ENCODE results near the gene GAS6. TPM values are rescaled to one million over a fixed set of nuclear protein-coding genes. Genes with fewer than 3 reads are reported as not detected.
"Not testable (repeated sequence)": the region's sequence is repeated elsewhere in the genome, so short reads cannot be mapped to it uniquely, and the experiment has no call there.

The GAS6 gene
- polyA plus RNA-seq, 4 donors, result 42.7 to 136 (median 86.0) TPM

DNA sequence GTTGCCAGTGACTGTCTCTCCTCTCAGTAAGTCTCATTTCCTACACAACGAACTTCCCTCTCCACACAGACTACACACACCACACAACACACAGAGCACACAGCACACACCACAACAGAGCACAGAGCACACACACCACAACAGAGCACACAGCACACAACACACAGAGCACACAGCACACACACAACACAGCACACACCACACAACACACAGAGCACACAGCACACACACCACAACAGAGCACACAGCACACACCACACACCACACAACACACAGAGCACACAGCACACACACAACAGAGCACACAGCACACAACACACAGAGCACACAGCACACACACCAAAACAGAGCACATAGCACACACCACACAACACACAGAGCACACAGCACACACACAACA is 68.5 kb downstream of the GAS6 start:
- not testable (repeated sequence) for H3K36me3 ChIP-seq (ENCODE audit: control insufficient read depth in 3 of 3, insufficient read depth in 2 of 3, low read depth in 1 of 3, low read length in 3 of 3)

DNA sequence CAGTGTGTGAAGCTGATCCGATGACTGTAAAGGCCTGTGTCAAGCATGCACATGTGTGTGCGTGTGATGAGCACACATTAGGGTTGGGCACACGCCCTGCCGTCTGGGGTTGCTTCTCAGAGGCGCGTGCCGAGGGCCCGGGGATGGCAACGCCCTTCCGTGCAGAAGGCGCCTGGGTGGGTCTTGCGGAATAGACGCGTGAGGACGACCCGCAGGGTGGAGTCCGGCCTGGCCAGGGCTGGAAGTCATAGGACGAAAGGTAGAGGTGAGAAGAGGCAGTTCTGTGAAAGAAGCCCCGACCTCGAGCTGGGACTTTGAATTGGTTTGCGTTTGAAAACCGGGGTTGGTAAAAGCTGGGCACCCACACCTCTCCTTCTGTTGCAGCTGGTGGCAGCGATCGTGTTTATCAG is 69.1 kb downstream of the GAS6 start:
- Histone ChIP-seq H3K36me3 (ENCODE audit: control insufficient read depth in 3 of 3, insufficient read depth in 2 of 3, low read depth in 1 of 3, low read length in 3 of 3) (no peaks in the 10 kb centered on the region), H3K27me3 (ENCODE audit: control insufficient read depth in 3 of 3, insufficient read depth in 3 of 3, low read length in 3 of 3) (no peaks in the 10 kb centered on the region), H3K9me3 (ENCODE audit: control insufficient read depth in 2 of 2, insufficient read depth in 1 of 2, low read depth in 1 of 2, low read length in 1 of 2) (no peaks in the 10 kb centered on the region), H3K4me1 (ENCODE audit: control insufficient read depth in 3 of 3, insufficient read depth in 2 of 3, low read depth in 1 of 3, low read length in 2 of 3) (no peaks in the 10 kb centered on the region), H3K4me3 (ENCODE audit: low read depth in 1 of 3, low read length in 3 of 3) (no peak overlapping the region), H3K27ac (ENCODE audit: low read depth in 1 of 3, low read length in 2 of 3) (no peak overlapping the region)
- DNase-seq (no peak), FAIRE-seq (no peak)
- WGBS, 3 donors, result 82 to 86% (median 86%) methylated on average over 24 of the region's 24 CpGs

More for the DNA sequence above, 68.5 kb downstream of the GAS6 start:
- H3K9me3 ChIP-seq (ENCODE audit: control insufficient read depth in 2 of 2, insufficient read depth in 1 of 2, low read depth in 1 of 2, low read length in 1 of 2); H3K4me1 ChIP-seq (ENCODE audit: control insufficient read depth in 3 of 3, insufficient read depth in 2 of 3, low read depth in 1 of 3, low read length in 2 of 3); H3K27ac ChIP-seq (ENCODE audit: low read depth in 1 of 3, low read length in 2 of 3); H3K4me3 ChIP-seq (ENCODE audit: low read depth in 1 of 3, low read length in 3 of 3); DNase-seq; H3K27me3 ChIP-seq (ENCODE audit: control insufficient read depth in 3 of 3, insufficient read depth in 3 of 3, low read length in 3 of 3); FAIRE-seq: not testable (repeated sequence)
- WGBS, 3 donors, result 19 to 40% (median 20%) methylated on average over 1 of the region's 1 CpG

DNA sequence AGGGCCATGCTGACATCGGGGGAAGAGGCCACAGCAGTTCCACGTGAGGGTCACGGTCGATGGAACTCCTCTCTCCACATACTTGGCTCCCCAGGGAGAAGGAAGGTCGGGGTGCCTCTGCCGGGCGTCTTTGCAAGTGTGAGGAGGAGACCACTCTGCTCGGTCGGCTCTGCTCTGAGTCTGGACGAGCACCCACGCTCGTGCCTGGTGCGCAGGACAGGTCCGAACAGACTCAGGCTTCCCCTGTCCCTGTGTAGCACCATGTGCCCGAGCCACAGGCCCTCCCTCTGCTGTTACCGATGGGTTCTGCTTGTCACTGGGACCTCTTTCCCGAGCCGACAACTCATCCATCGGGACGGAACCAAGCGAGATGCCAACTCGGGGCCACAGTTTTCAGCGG is 69.8 kb downstream of the GAS6 start:
- 88 to 93% (median 89%) methylated on average over 23 of the region's 23 CpGs for WGBS, 3 donors
- Histone ChIP-seq H3K27me3 (ENCODE audit: control insufficient read depth in 3 of 3, insufficient read depth in 3 of 3, low read length in 3 of 3) (peaks cover 0 to 4% (median 0%) of the 10 kb centered on the region in 3 donors), H3K4me3 (ENCODE audit: low read depth in 1 of 3, low read length in 3 of 3) (no peak overlapping the region), H3K4me1 (ENCODE audit: control insufficient read depth in 3 of 3, insufficient read depth in 2 of 3, low read depth in 1 of 3, low read length in 2 of 3) (no peaks in the 10 kb centered on the region), H3K27ac (ENCODE audit: low read depth in 1 of 3, low read length in 2 of 3) (no peak overlapping the region), H3K9me3 (ENCODE audit: control insufficient read depth in 2 of 2, insufficient read depth in 1 of 2, low read depth in 1 of 2, low read length in 1 of 2) (no peaks in the 10 kb centered on the region), H3K36me3 (ENCODE audit: control insufficient read depth in 3 of 3, insufficient read depth in 2 of 3, low read depth in 1 of 3, low read length in 3 of 3) (no peaks in the 10 kb centered on the region)
- FAIRE-seq, result no peak
- no peak for DNase-seq

DNA sequence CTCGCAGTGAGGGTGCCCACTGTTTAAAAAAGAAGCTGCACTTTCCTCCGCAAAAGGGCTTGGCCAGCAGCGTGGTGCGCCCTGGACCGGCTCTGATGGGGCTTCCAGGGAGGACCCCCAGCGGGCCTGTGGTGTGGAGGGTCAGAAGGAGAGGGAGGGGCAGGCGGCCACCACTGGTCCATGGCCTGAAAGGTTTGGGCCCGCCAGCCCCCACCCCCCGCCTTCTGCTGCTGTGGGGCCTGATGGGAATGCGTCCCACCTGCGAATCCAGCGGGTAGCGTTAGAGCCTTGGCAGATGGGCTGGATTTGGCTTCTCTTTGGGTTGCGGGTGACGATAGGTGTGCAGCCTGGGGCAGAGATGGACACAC is 70.2 kb downstream of the GAS6 start:
- FAIRE-seq (no peak), DNase-seq (no peak)
- H3K27me3 ChIP-seq (ENCODE audit: control insufficient read depth in 3 of 3, insufficient read depth in 3 of 3, low read length in 3 of 3), result peaks cover 0 to 4% (median 0%) of the 10 kb centered on the region in 3 donors
- no peak overlapping the region for H3K27ac ChIP-seq (ENCODE audit: low read depth in 1 of 3, low read length in 2 of 3)
- H3K4me1 ChIP-seq (ENCODE audit: control insufficient read depth in 3 of 3, insufficient read depth in 2 of 3, low read depth in 1 of 3, low read length in 2 of 3), result no peaks in the 10 kb centered on the region
- H3K4me3 ChIP-seq (ENCODE audit: low read depth in 1 of 3, low read length in 3 of 3), result no peak overlapping the region
- 92 to 95% (median 93%) methylated on average over 15 of the region's 15 CpGs for WGBS, 3 donors
- H3K9me3 ChIP-seq (ENCODE audit: control insufficient read depth in 2 of 2, insufficient read depth in 1 of 2, low read depth in 1 of 2, low read length in 1 of 2), result no peaks in the 10 kb centered on the region
- H3K36me3 ChIP-seq (ENCODE audit: control insufficient read depth in 3 of 3, insufficient read depth in 2 of 3, low read depth in 1 of 3, low read length in 3 of 3), result no peaks in the 10 kb centered on the region

DNA sequence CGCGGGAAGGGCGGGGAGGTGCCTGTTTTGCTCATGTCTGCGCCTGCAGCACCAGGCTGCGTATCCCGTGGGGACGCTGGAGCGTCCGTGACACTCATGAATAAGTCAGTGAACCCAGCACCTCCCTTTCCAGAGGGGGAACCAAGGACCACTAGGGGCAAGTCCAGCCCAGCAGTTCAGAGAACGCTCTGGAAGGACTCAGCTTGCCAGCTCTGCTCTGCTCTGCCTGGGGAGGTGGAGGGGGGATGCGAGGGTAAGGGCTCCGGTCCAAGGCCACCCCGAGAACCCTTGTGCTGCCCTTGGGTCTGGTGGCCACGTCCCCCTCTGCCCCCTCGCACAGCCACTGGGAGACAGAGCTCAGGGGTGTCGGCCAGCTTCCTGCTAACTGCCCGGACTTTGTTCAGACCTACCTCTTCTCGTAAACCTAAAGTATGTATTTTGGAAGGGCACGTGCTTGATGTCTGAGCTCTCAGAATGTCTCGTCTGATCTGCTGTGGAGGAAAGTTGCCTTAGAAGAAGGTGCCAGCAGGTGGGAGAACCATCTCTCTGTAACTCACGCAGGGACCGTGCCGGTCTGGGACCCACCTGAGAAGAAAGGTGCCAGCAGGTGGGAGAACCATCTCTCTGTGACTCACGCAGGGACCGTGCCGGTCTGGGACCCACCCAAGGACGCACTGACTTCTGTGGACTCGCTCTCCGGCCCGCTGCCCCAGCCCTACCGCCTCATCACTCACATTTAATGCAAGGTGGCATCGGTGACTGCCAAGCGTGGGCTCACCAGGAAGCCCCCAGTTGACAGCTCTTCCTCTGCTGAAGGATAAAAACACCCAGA is 70.8 kb downstream of the GAS6 start:
- WGBS, 3 donors, result 60 to 79% (median 66%) methylated on average over 33 of the region's 33 CpGs
- Histone ChIP-seq H3K27ac (ENCODE audit: low read depth in 1 of 3, low read length in 2 of 3) (no peak overlapping the region), H3K9me3 (ENCODE audit: control insufficient read depth in 2 of 2, insufficient read depth in 1 of 2, low read depth in 1 of 2, low read length in 1 of 2) (no peaks in the 10 kb centered on the region), H3K27me3 (ENCODE audit: control insufficient read depth in 3 of 3, insufficient read depth in 3 of 3, low read length in 3 of 3) (peaks cover 0 to 4% (median 0%) of the 10 kb centered on the region in 3 donors), H3K36me3 (ENCODE audit: control insufficient read depth in 3 of 3, insufficient read depth in 2 of 3, low read depth in 1 of 3, low read length in 3 of 3) (no peaks in the 10 kb centered on the region), H3K4me3 (ENCODE audit: low read depth in 1 of 3, low read length in 3 of 3) (no peak overlapping the region), H3K4me1 (ENCODE audit: control insufficient read depth in 3 of 3, insufficient read depth in 2 of 3, low read depth in 1 of 3, low read length in 2 of 3) (no peaks in the 10 kb centered on the region)
- DNase-seq (no peak), FAIRE-seq (no peak)

DNA sequence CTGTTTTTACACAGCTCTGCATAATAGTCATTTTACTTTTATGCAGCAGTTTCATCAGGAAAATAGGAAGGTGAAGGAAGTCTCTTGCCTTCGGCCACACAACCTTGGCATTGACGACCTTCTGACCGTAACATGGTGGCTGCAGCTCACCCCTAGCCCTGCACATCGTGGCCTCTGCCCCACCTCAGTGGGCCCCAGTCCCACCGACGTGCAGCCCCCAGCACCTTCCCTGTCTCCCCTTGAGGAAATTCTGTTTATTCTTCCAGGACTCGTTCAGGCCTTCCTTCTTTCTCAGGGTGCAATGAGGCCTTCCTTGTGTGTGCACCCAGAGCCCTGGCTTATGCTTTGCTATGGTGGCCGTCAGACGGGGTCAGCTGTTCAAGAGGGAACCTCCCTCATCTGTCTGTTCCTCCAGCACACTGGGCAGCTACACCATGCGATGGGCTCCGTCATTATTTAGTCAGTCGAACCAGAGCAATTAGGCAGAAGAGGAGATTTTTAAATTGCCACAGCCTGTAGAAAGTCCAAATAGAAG is 71.6 kb downstream of the GAS6 start:
- WGBS, 3 donors, result 71 to 81% (median 75%) methylated on average over 12 of the region's 12 CpGs
- Histone ChIP-seq H3K27me3 (ENCODE audit: control insufficient read depth in 3 of 3, insufficient read depth in 3 of 3, low read length in 3 of 3) (peaks cover 0 to 4% (median 0%) of the 10 kb centered on the region in 3 donors), H3K36me3 (ENCODE audit: control insufficient read depth in 3 of 3, insufficient read depth in 2 of 3, low read depth in 1 of 3, low read length in 3 of 3) (no peaks in the 10 kb centered on the region), H3K4me1 (ENCODE audit: control insufficient read depth in 3 of 3, insufficient read depth in 2 of 3, low read depth in 1 of 3, low read length in 2 of 3) (peaks cover 0 to 1% (median 0%) of the 10 kb centered on the region in 3 donors), H3K9me3 (ENCODE audit: control insufficient read depth in 2 of 2, insufficient read depth in 1 of 2, low read depth in 1 of 2, low read length in 1 of 2) (no peaks in the 10 kb centered on the region), H3K4me3 (ENCODE audit: low read depth in 1 of 3, low read length in 3 of 3) (no peak overlapping the region), H3K27ac (ENCODE audit: low read depth in 1 of 3, low read length in 2 of 3) (no peak overlapping the region)
- FAIRE-seq, result no peak
- no peak for DNase-seq

DNA sequence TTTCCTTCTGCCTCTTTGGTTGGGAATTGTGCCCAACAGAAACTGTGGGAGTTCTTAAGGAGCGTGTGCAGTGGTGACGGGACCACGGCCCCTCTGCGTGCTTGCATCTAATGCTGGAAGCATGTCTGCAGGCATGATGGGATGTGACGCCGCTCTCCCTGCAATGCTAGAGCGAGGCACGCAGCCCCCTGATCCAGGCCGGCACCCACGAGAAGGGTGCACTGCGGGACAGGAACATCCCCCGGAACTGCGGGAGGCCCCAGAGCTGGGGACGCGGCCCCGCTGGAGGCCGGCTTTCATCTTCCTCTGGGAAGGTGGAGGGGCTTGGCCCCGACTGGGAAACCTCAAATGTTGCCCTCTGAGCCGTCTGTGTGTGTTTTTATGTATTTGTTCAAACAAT is 72.1 kb downstream of the GAS6 start:
- Histone ChIP-seq H3K27ac (ENCODE audit: low read depth in 1 of 3, low read length in 2 of 3) (no peak overlapping the region), H3K4me3 (ENCODE audit: low read depth in 1 of 3, low read length in 3 of 3) (no peak overlapping the region), H3K27me3 (ENCODE audit: control insufficient read depth in 3 of 3, insufficient read depth in 3 of 3, low read length in 3 of 3) (peaks cover 0 to 4% (median 0%) of the 10 kb centered on the region in 3 donors), H3K4me1 (ENCODE audit: control insufficient read depth in 3 of 3, insufficient read depth in 2 of 3, low read depth in 1 of 3, low read length in 2 of 3) (peaks cover 0 to 2% (median 0%) of the 10 kb centered on the region in 3 donors), H3K36me3 (ENCODE audit: control insufficient read depth in 3 of 3, insufficient read depth in 2 of 3, low read depth in 1 of 3, low read length in 3 of 3) (no peaks in the 10 kb centered on the region), H3K9me3 (ENCODE audit: control insufficient read depth in 2 of 2, insufficient read depth in 1 of 2, low read depth in 1 of 2, low read length in 1 of 2) (no peaks in the 10 kb centered on the region)
- DNase-seq (no peak), FAIRE-seq (no peak)
- 83 to 92% (median 88%) methylated on average over 19 of the region's 19 CpGs for WGBS, 3 donors

DNA sequence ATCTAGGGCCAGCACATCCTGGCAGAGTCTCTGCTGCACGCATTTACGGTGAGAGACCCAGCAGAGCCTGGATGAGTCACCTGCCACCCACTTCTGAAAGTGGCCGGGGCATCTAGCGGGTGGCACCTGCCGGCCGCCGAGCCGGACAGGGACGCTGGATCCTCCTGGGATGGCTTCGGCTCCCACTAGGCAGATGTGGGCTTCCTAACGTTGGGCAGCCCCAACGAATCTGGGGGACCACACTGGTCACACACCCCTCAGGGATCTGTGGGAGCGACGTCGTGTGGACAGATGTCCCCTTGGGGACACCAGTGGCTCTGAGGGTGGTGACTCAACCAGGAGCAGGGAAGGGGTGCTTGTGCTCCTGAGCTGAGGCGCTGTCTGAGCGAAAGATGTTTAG is 72.7 kb downstream of the GAS6 start:
- Histone ChIP-seq H3K36me3 (ENCODE audit: control insufficient read depth in 3 of 3, insufficient read depth in 2 of 3, low read depth in 1 of 3, low read length in 3 of 3) (no peaks in the 10 kb centered on the region), H3K27me3 (ENCODE audit: control insufficient read depth in 3 of 3, insufficient read depth in 3 of 3, low read length in 3 of 3) (peaks cover 0 to 4% (median 0%) of the 10 kb centered on the region in 3 donors), H3K9me3 (ENCODE audit: control insufficient read depth in 2 of 2, insufficient read depth in 1 of 2, low read depth in 1 of 2, low read length in 1 of 2) (no peaks in the 10 kb centered on the region), H3K4me3 (ENCODE audit: low read depth in 1 of 3, low read length in 3 of 3) (no peak overlapping the region), H3K27ac (ENCODE audit: low read depth in 1 of 3, low read length in 2 of 3) (no peak overlapping the region), H3K4me1 (ENCODE audit: control insufficient read depth in 3 of 3, insufficient read depth in 2 of 3, low read depth in 1 of 3, low read length in 2 of 3) (peaks cover 0 to 2% (median 0%) of the 10 kb centered on the region in 3 donors)
- FAIRE-seq, result no peak
- WGBS, 3 donors, result 71 to 83% (median 78%) methylated on average over 12 to 17 of the region's 17 CpGs
- DNase-seq, result no peak

Measured in small intestine (tissue), 7 donors.